Measurements from ENCODE around the gene RPEL1.

RPEL1 gene

GRCh38 chr10:103278537-103278823 lies 32.8 kb downstream of the RPEL1 start:
- no peak for DNase-seq (ENCODE audit: low read depth in 2 of 2, low spot score in 1 of 2)

GRCh38 chr10:103278862-103279298 lies 33.2 kb downstream of the RPEL1 start:
- peak in 1 of 2 donors; percentile 10 for DNase-seq (ENCODE audit: low read depth in 2 of 2, low spot score in 1 of 2)

- no peak for DNase-seq (ENCODE audit: low read depth in 2 of 2, low spot score in 1 of 2)
Measured at GRCh38 chr10:103280031-103280430, 34.3 kb downstream of the RPEL1 start.

GRCh38 chr10:103280506-103280905 lies 34.8 kb downstream of the RPEL1 start:
- DNase-seq (ENCODE audit: low read depth in 2 of 2, low spot score in 1 of 2), result no peak

GRCh38 chr10:103281753-103282152 lies 36.1 kb downstream of the RPEL1 start:
- DNase-seq (ENCODE audit: low read depth in 2 of 2, low spot score in 1 of 2), result no peak

- no peak for DNase-seq (ENCODE audit: low read depth in 2 of 2, low spot score in 1 of 2)
Measured at GRCh38 chr10:103282961-103283360, 37.3 kb downstream of the RPEL1 start.

- DNase-seq (ENCODE audit: low read depth in 2 of 2, low spot score in 1 of 2), result no peak
Measured at GRCh38 chr10:103284170-103284569, 38.5 kb downstream of the RPEL1 start.

- no peak for DNase-seq (ENCODE audit: low read depth in 2 of 2, low spot score in 1 of 2)
Measured at GRCh38 chr10:103287992-103288391, 42.3 kb downstream of the RPEL1 start.

- no peak for DNase-seq (ENCODE audit: low read depth in 2 of 2, low spot score in 1 of 2)
Measured at GRCh38 chr10:103291588-103291987, 45.9 kb downstream of the RPEL1 start.

GRCh38 chr10:103295374-103296015 lies 49.8 kb downstream of the RPEL1 start:
- DNase-seq (ENCODE audit: low read depth in 2 of 2, low spot score in 1 of 2), result no peak
